ENCODE data around the gene ABCC12.

DNA sequence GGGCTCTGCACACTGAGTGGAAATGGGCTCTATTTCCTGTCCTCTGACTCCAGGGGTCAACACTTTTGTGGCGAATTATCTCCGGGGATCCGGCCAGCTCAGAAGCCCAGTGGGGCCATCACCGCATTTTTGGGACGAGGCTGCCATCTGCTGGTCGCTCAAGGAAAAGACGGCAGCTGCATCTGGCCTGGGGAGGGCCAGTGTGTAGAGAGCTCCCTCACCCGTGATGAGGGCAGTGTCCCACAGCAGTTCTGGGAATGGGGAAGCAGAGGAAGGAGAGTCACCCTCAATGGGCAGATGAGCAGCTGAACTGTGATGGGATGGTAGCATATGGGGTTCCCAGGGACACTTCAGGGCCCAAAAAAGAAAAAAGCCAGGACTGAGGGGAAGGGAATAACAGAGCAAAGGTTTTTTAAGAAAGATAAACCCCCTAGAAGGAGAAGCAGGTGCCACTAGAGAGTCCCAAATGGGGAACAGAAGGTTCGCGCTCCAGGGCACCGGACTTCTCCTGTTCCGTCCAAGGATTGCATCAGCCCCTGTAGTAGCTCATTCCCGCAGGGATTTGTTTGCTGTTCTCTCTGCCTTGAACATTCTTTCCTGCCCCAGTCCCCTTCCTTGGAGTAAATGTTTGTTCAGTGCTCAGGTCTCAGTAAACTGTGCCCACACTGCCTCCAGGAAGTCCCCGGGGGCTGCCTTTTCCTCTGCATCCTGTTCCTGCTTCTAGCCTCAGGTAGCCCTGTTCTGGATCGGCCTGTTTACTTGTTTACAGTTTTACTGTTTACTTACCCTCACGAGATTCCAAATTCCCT is 9.3 kb upstream of the ABCC12 start:
- no peak for TF ChIP-seq EZH2 (IDR thresholded peaks at IDR 0.05; ENCODE audit: low read length)
- TF ChIP-seq, protein P1, sequence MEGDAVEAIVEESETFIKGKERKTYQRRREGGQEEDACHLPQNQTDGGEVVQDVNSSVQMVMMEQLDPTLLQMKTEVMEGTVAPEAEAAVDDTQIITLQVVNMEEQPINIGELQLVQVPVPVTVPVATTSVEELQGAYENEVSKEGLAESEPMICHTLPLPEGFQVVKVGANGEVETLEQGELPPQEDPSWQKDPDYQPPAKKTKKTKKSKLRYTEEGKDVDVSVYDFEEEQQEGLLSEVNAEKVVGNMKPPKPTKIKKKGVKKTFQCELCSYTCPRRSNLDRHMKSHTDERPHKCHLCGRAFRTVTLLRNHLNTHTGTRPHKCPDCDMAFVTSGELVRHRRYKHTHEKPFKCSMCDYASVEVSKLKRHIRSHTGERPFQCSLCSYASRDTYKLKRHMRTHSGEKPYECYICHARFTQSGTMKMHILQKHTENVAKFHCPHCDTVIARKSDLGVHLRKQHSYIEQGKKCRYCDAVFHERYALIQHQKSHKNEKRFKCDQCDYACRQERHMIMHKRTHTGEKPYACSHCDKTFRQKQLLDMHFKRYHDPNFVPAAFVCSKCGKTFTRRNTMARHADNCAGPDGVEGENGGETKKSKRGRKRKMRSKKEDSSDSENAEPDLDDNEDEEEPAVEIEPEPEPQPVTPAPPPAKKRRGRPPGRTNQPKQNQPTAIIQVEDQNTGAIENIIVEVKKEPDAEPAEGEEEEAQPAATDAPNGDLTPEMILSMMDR (optimal IDR thresholded peaks at IDR 0.05 in 1 of 3, IDR thresholded peaks at IDR 0.05 in 1 of 3, conservative IDR thresholded peaks at IDR 0.05 in 1 of 3; ENCODE audit: extremely low read depth in 1 of 3, insufficient read depth in 2 of 3, low read length in 3 of 3): peak; percentile 87 to 91 (median 88)
